Fibroblast of skin of left quadriceps (primary cell): Measurements from ENCODE around the gene GTSE1.
"Not testable (repeated sequence)": the region's sequence is repeated elsewhere in the genome, so short reads cannot be mapped to it uniquely, and the experiment has no call there.

ENCODE experiments used
- DNase-seq, 2 experiments: peaks; one replicate each; pipeline ENCODE4 v3.0.0-alpha.2; 2013; ENCODE audit warnings: low read depth in 2 of 2

GTSE1 gene

GRCh38 chr22:46296257-46297150 lies at the start of gene GTSE1:
TSS of gene GTSE1 (plus strand) at chr22:46296870. CDS start at chr22:46297401, 531 bp downstream.
- peak; percentile 90 to 91 for DNase-seq

GRCh38 chr22:46247443-46247975 lies 49.2 kb upstream of the GTSE1 start:
- no peak for DNase-seq

- peak; percentile 61 to 62 for DNase-seq
These were observed 46.5 kb upstream of the GTSE1 start, which contains the start of gene CDPF1 for GRCh38 chr22:46250035-46250782. TSS of gene CDPF1 (minus strand) at chr22:46250293. CDS start at chr22:46248284, 2,009 bp downstream.

- no peak for DNase-seq
These were observed 45.9 kb upstream of the GTSE1 start for GRCh38 chr22:46250783-46251125.

GRCh38 chr22:46251266-46251665 lies 45.4 kb upstream of the GTSE1 start:
- no peak for DNase-seq

- no peak for DNase-seq
These were observed 44.8 kb upstream of the GTSE1 start for GRCh38 chr22:46251816-46252380.

GRCh38 chr22:46256358-46256958 lies 40.2 kb upstream of the GTSE1 start:
- no peak for DNase-seq

GRCh38 chr22:46259374-46259773 lies 37.3 kb upstream of the GTSE1 start:
- DNase-seq, result no peak

- DNase-seq, result no peak
These were observed 36.6 kb upstream of the GTSE1 start for GRCh38 chr22:46260038-46260437.

- no peak for DNase-seq
These were observed 34.0 kb upstream of the GTSE1 start for GRCh38 chr22:46262449-46263215.

GRCh38 chr22:46263216-46263590 lies 33.5 kb upstream of the GTSE1 start, which contains the start of gene PKDREJ:
TSS of gene PKDREJ (minus strand) at chr22:46263343. CDS start at chr22:46263322, 21 bp downstream.
- no peak for DNase-seq

GRCh38 chr22:46264520-46264919 lies 32.1 kb upstream of the GTSE1 start:
- not testable (repeated sequence) for DNase-seq

GRCh38 chr22:46265627-46266026 lies 31.0 kb upstream of the GTSE1 start:
- DNase-seq, result not testable (repeated sequence)

- peak; percentile 40 to 42 for DNase-seq
These were observed 29.0 kb upstream of the GTSE1 start, which contains the start of gene TTC38 for GRCh38 chr22:46267431-46268279. TSS of gene TTC38 (plus strand) at chr22:46268008. CDS start at chr22:46268040, 32 bp downstream.

GRCh38 chr22:46269564-46269963 lies 27.1 kb upstream of the GTSE1 start:
- DNase-seq, result no peak

GRCh38 chr22:46272196-46272595 lies 24.5 kb upstream of the GTSE1 start:
- no peak for DNase-seq

- no peak for DNase-seq
These were observed 23.8 kb upstream of the GTSE1 start for GRCh38 chr22:46272762-46273431.

- DNase-seq, result no peak
These were observed 23.1 kb upstream of the GTSE1 start for GRCh38 chr22:46273432-46274148.

GRCh38 chr22:46274381-46274780 lies 22.3 kb upstream of the GTSE1 start:
- DNase-seq, result no peak
